ENCODE measurements around the gene EFNA4.
A peak's percentile ranks its signal among the peaks of the same experiment; 100 is the strongest.

EFNA4 gene

GRCh38 chr1:155040358-155041093 lies 23.0 kb upstream of the EFNA4 start:
- Mint-ChIP-seq H3K4me3 (no peak overlapping the region), H3K27me3 (peaks cover 7% of the 10 kb centered on the region), H3K27ac (no peak overlapping the region), H3K9me3 (no peaks in the 10 kb centered on the region), H3K36me3 (no peaks in the 10 kb centered on the region), H3K4me1 (peaks cover 11% of the 10 kb centered on the region)
- no peak for DNase-seq (ENCODE audit: low spot score in 2 of 2)
- no peak for ATAC-seq (ENCODE audit: low read depth)

DNA sequence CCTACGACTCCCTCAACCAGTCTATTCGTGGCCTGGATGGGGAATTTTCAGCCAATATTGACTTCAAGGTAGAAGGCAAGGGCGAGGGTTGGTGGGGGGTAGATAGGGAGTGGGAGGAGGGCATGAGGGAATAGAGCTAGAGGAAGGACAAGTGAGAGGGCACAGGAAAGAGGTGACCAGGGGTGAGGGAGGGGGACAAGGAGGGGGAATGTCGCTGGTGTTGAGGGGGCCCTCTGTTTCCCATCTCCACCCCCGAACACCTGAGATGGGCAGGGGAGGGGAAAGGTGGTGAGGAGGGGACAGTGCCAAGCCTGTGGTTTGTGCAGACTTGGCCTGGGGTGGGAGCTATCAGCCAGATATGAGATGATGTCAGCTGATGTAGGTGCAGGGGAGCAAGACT lies 20.8 kb upstream of the EFNA4 start:
- Mint-ChIP-seq H3K4me3 (no peak overlapping the region), H3K27me3 (peaks cover 7% of the 10 kb centered on the region), H3K27ac (no peak overlapping the region), H3K4me1 (peaks cover 11% of the 10 kb centered on the region), H3K9me3 (no peaks in the 10 kb centered on the region), H3K36me3 (no peaks in the 10 kb centered on the region)
- no peak for ATAC-seq (ENCODE audit: low read depth)
- no peak for DNase-seq (ENCODE audit: low spot score in 2 of 2)

DNA sequence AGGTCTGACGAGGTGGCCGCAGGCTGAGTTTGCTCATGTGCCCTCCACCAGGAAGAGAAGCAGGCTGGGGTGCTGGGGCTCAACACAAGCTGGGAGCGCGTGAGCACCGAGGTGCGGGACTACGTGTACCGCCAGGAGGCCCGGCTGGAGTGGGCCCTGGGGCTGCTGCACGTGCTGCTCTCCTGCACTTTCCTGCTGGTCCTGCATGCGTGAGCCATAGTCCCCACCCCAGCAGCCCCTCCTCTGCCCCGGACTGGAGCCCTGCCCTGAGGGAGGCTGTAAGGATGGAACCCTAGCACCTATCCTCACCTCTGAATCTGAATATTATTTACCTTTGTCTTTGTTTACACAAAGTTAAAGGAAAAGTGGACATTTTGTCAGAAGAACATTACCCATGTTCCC lies 20.2 kb upstream of the EFNA4 start:
- Mint-ChIP-seq H3K27me3 (peaks cover 4% of the 10 kb centered on the region), H3K9me3 (no peaks in the 10 kb centered on the region), H3K27ac (no peak overlapping the region), H3K4me3 (no peak overlapping the region), H3K4me1 (peaks cover 11% of the 10 kb centered on the region), H3K36me3 (no peaks in the 10 kb centered on the region)
- no peak for DNase-seq (ENCODE audit: low spot score in 2 of 2)
- ATAC-seq (ENCODE audit: low read depth): no peak

DNA sequence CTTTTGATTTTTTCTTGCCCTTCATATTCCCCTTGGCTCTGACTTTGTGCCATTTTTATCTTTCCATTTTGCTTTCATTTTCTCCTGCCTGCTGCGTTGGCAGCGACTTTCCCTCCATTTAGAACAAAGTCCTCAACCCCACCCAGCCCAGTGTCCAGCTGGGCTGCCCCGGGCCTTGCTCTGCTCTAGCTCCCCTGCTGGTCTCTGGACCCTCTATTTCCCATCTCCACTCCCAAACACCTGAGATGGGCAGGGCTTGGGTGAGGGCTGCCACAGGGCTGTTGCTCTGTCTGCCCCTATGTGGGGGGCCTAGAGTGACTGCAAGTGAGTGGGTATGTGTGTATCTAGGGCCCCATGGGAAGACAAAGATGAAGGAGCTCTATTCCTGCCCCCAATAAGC lies 19.7 kb upstream of the EFNA4 start:
- peaks cover 8% of the 10 kb centered on the region for H3K4me1 Mint-ChIP-seq
- H3K27me3 Mint-ChIP-seq: peaks cover 2% of the 10 kb centered on the region
- no peak overlapping the region for H3K4me3 Mint-ChIP-seq
- no peak for DNase-seq (ENCODE audit: low spot score in 2 of 2)
- ATAC-seq (ENCODE audit: low read depth): no peak
- H3K36me3 Mint-ChIP-seq: no peaks in the 10 kb centered on the region
- H3K9me3 Mint-ChIP-seq: no peaks in the 10 kb centered on the region
- no peak overlapping the region for H3K27ac Mint-ChIP-seq

DNA sequence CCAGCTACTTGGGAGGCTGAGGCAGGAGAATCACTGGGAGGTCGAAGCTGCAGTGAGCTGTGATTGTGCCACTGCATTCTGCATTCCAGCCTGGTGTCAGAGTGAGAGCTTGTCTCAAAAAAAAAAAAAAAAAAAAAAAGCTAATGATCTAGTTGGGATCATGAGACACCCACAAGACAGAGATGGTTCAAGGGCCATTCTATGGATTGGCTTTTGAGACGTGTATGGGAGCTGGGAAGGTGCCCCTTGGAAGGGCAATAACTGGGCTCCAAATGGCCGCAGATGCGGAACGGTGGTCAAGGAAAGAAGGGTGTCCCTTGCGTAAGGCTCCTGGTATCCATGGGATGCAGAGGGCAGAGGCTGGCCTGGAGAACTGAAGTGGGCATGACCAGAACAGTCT lies 19.2 kb upstream of the EFNA4 start:
- H3K27ac Mint-ChIP-seq: no peak overlapping the region
- peaks cover 8% of the 10 kb centered on the region for H3K4me1 Mint-ChIP-seq
- no peaks in the 10 kb centered on the region for H3K36me3 Mint-ChIP-seq
- no peak for DNase-seq (ENCODE audit: low spot score in 2 of 2)
- H3K27me3 Mint-ChIP-seq: peaks cover 2% of the 10 kb centered on the region
- H3K9me3 Mint-ChIP-seq: no peaks in the 10 kb centered on the region
- ATAC-seq (ENCODE audit: low read depth): no peak
- no peak overlapping the region for H3K4me3 Mint-ChIP-seq

DNA sequence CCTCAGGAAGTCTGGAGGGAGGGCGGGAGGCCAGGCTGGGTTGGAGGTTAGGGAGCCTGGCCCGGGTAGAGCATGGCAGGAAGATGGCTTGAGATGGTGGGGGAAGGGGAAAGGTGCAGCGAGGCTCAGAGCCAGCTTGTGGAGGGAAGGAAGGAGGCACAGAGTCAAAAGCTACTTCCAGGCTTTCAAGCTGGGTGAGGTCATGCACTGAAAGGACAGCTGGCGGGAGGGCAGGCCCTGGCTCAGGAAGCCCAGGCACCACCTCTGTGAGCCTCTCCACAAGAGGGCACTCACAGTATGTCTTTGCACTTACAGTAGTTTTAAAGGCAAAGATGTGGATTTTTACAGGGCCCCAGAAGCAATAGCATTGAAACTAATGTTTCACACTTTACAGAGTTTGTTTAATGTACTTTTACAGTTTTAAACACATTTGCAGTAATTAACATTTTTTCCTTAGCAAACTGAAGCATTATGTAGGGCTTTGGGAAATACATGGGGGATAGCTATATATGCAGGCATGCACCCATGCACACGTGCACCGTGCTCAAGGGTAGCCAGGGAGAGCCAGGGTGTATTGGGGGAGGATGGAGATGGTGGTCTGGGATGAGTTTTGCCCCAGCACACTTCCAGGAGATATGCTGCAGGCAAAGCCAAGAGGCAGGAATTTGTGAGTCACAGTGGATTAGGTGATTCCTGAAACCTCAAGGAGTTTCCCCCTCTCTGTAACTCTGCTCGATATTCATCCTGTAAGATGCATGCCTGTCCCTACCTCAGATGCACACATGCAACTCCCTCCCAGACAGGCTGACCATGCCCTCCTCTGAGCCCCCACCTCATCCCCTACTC lies 18.5 kb upstream of the EFNA4 start:
- no peaks in the 10 kb centered on the region for H3K9me3 Mint-ChIP-seq
- no peak overlapping the region for H3K4me3 Mint-ChIP-seq
- H3K36me3 Mint-ChIP-seq: no peaks in the 10 kb centered on the region
- DNase-seq (ENCODE audit: low spot score in 2 of 2) (peak; percentile 42 to 44), ATAC-seq (ENCODE audit: low read depth) (peak; percentile 94)
- peaks cover 2% of the 10 kb centered on the region for H3K27me3 Mint-ChIP-seq
- H3K27ac Mint-ChIP-seq: no peak overlapping the region
- H3K4me1 Mint-ChIP-seq: peaks cover 8% of the 10 kb centered on the region

GRCh38 chr1:155048449-155049334 lies 14.8 kb upstream of the EFNA4 start:
- H3K4me3 Mint-ChIP-seq: no peak overlapping the region

GRCh38 chr1:155049651-155050559 lies 13.6 kb upstream of the EFNA4 start:
- no peak for DNase-seq (ENCODE audit: low spot score in 2 of 2)
- H3K27me3 Mint-ChIP-seq: no peaks in the 10 kb centered on the region
- no peaks in the 10 kb centered on the region for H3K36me3 Mint-ChIP-seq
- no peak for ATAC-seq (ENCODE audit: low read depth)
- peak overlapping the region; percentile 91 for H3K4me3 Mint-ChIP-seq
- H3K27ac Mint-ChIP-seq: no peak overlapping the region
- H3K4me1 Mint-ChIP-seq: peaks cover 11% of the 10 kb centered on the region
- no peaks in the 10 kb centered on the region for H3K9me3 Mint-ChIP-seq

More at GRCh38 chr1:155048449-155049334, 14.8 kb upstream of the EFNA4 start:
- Mint-ChIP-seq H3K36me3 (no peaks in the 10 kb centered on the region), H3K9me3 (no peaks in the 10 kb centered on the region), H3K27ac (no peak overlapping the region), H3K27me3 (no peaks in the 10 kb centered on the region), H3K4me1 (peaks cover 17% of the 10 kb centered on the region)
- DNase-seq (ENCODE audit: low spot score in 2 of 2): no peak
- no peak for ATAC-seq (ENCODE audit: low read depth)

GRCh38 chr1:155050560-155051341 lies 12.8 kb upstream of the EFNA4 start, which contains the start of gene ADAM15:
TSS of gene ADAM15 (plus strand) at chr1:155051316. CDS start at chr1:155051387, 71 bp downstream.
- no peaks in the 10 kb centered on the region for H3K36me3 Mint-ChIP-seq
- no peak within 1 kb of the TSS for H3K27ac Mint-ChIP-seq
- H3K27me3 Mint-ChIP-seq: no peaks in the 10 kb centered on the region
- H3K4me3 Mint-ChIP-seq: peak within 1 kb of the TSS; percentile 91
- ATAC-seq (ENCODE audit: low read depth): peak; percentile 77
- no peaks in the 10 kb centered on the region for H3K9me3 Mint-ChIP-seq
- peaks cover 9% of the 10 kb centered on the region for H3K4me1 Mint-ChIP-seq
- peak; percentile 71 to 85 for DNase-seq (ENCODE audit: low spot score in 2 of 2)

DNA sequence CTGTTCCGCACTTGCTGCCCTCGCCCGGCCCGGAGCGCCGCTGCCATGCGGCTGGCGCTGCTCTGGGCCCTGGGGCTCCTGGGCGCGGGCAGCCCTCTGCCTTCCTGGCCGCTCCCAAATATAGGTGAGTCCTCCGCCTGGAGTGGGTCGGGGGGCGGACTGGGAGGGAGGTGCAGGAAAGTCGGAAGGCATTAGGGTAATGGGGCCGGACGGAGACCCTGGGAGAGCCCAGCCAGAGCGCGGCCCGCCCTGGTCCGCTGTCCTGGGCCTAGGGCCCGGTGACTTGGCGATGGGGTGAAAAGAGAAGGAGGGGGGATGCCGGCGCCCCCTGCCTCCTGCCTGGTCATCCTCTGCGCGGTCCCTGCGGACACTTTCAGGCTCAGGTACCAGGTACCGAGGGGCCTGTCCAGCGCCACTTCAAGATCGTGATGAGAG lies 12.2 kb upstream of the EFNA4 start:
- peaks cover 2% of the 10 kb centered on the region for H3K36me3 Mint-ChIP-seq
- no peaks in the 10 kb centered on the region for H3K9me3 Mint-ChIP-seq
- ATAC-seq (ENCODE audit: low read depth) (peak; percentile 2), DNase-seq (ENCODE audit: low spot score in 2 of 2) (no peak)
- peak overlapping the region; percentile 91 for H3K4me3 Mint-ChIP-seq
- no peaks in the 10 kb centered on the region for H3K27me3 Mint-ChIP-seq
- H3K4me1 Mint-ChIP-seq: peaks cover 9% of the 10 kb centered on the region
- H3K27ac Mint-ChIP-seq: no peak overlapping the region

- Mint-ChIP-seq H3K4me3 (peak overlapping the region; percentile 91), H3K36me3 (peaks cover 2% of the 10 kb centered on the region), H3K9me3 (no peaks in the 10 kb centered on the region), H3K27me3 (no peaks in the 10 kb centered on the region), H3K4me1 (peaks cover 9% of the 10 kb centered on the region), H3K27ac (no peak overlapping the region)
- DNase-seq (ENCODE audit: low spot score in 2 of 2) (peak; percentile 30 to 48), ATAC-seq (ENCODE audit: low read depth) (peak; percentile 41)
Measured at GRCh38 chr1:155051777-155052398, 11.7 kb upstream of the EFNA4 start.

Data from memory B cell (primary cell).